Measurements from ENCODE around the gene NFE2L3. TPM values are rescaled to one million over a fixed set of nuclear protein-coding genes. Genes with fewer than 3 reads are reported as not detected.

The NFE2L3 gene
- total and polyA plus RNA-seq, 12 donors: 0.16 to 4.9 (median 0.83) TPM

GRCh38 chr7:26179422-26179821 lies 27.4 kb downstream of the NFE2L3 start:
- no peak for DNase-seq
- Histone ChIP-seq H3K4me1 (replicated peaks in 1 of 2) (no peaks in the 10 kb centered on the region), H3K4me3 (no peak overlapping the region), H3K27ac (no peak overlapping the region), H3K27me3 (no peaks in the 10 kb centered on the region), H3K9me3 (replicated peaks in 1 of 3) (no peaks in the 10 kb centered on the region), H3K36me3 (replicated peaks in 1 of 2) (no peaks in the 10 kb centered on the region)
- intact Hi-C loops (cut with DNase I): no loop called here
- 64 to 75% (median 65%) methylated on average over 5 of the region's 5 CpGs for WGBS, 4 donors
- TF ChIP-seq POLR2A (IDR thresholded peaks at IDR 0.05) (no peak), CTCF (IDR thresholded peaks at IDR 0.05) (no peak)

GRCh38 chr7:26179826-26180497 lies 28.0 kb downstream of the NFE2L3 start:
- Histone ChIP-seq H3K9me3 (replicated peaks in 1 of 3) (no peaks in the 10 kb centered on the region), H3K27ac (no peak overlapping the region), H3K27me3 (no peaks in the 10 kb centered on the region), H3K36me3 (replicated peaks in 1 of 2) (no peaks in the 10 kb centered on the region), H3K4me1 (replicated peaks in 1 of 2) (no peaks in the 10 kb centered on the region), H3K4me3 (no peak overlapping the region)
- peak in 1 of 7 donors; percentile 57 for DNase-seq
- TF ChIP-seq POLR2A (IDR thresholded peaks at IDR 0.05) (no peak), CTCF (IDR thresholded peaks at IDR 0.05) (no peak)
- intact Hi-C loops (cut with DNase I): no loop called here
- 44 to 48% (median 47%) methylated on average over 8 of the region's 8 CpGs for WGBS, 4 donors

DNA sequence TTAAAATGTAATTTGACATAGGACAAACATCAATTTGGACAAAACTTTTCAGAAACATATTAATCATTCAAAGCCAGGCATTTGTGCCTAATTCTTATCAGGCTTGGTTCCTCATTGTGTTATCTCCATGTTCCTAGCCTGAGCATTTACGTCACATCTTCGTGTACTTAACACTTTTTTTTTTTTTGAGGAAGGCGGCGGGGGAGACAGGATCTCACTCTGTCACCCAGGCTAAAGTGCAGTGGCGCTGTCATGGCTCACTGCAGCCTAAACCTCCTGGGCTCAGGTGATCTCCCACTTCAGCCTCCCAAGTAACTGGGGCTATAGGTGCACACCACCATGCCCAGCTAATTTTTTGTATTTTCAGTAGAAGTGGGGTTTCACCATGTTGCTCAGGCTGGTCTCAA lies 28.8 kb downstream of the NFE2L3 start:
- no peak for TF ChIP-seq CTCF (IDR thresholded peaks at IDR 0.05)
- TF ChIP-seq POLR2A (IDR thresholded peaks at IDR 0.05): no peak
- intact Hi-C loops (cut with DNase I): no loop called here
- H3K36me3 ChIP-seq (replicated peaks in 1 of 2): no peaks in the 10 kb centered on the region
- H3K27ac ChIP-seq: peak overlapping the region in 1 of 5 donors; percentile 45
- H3K4me1 ChIP-seq (replicated peaks in 1 of 2): no peaks in the 10 kb centered on the region
- H3K27me3 ChIP-seq: no peaks in the 10 kb centered on the region
- no peaks in the 10 kb centered on the region for H3K9me3 ChIP-seq (replicated peaks in 1 of 3)
- no peak overlapping the region for H3K4me3 ChIP-seq
- DNase-seq: peak in 3 of 7 donors; percentile 36 to 61 (median 43)
- WGBS, 4 donors: 30 to 38% (median 33%) methylated on average over 5 of the region's 5 CpGs

GRCh38 chr7:26181474-26182227 lies 29.7 kb downstream of the NFE2L3 start:
- H3K36me3 ChIP-seq (replicated peaks in 1 of 2): no peaks in the 10 kb centered on the region
- no peaks in the 10 kb centered on the region for H3K27me3 ChIP-seq
- H3K9me3 ChIP-seq (replicated peaks in 1 of 3): no peaks in the 10 kb centered on the region
- intact Hi-C loops (cut with DNase I): no loop called here
- no peak for DNase-seq
- WGBS, 4 donors: 54 to 72% (median 64%) methylated on average over 3 of the region's 3 CpGs
- TF ChIP-seq CTCF (IDR thresholded peaks at IDR 0.05): no peak
- no peak for TF ChIP-seq POLR2A (IDR thresholded peaks at IDR 0.05)
- no peak overlapping the region for H3K4me3 ChIP-seq
- no peak overlapping the region for H3K27ac ChIP-seq
- no peaks in the 10 kb centered on the region for H3K4me1 ChIP-seq (replicated peaks in 1 of 2)
